K562 (cell line): Measurements from ENCODE around the gene CACNA2D3. TPM values are rescaled to one million over a fixed set of nuclear protein-coding genes. Genes with fewer than 3 reads are reported as not detected.

ENCODE experiments used
- ATAC-seq: fragments of 200-7000 bp; cut with Tn5 transposase; 3 replicates; pipeline ENCODE4 v1.9.1; 2020; ENCODE audit warnings: moderate library complexity
- BruUV-seq: library from RNA; stranded (reverse); fragments of 400-500 nt; replicated peaks from 2 replicates; lab custom pipeline; 2021; lab: Mats Ljungman, UMichigan
- CTCF ChIA-PET: fragments of 300-600 bp; formaldehyde crosslinking; extraction: SDS; loops from one replicate; lab custom pipeline; 2021; ENCODE audit warnings: low intra/inter-chr PET ratio; lab: Yijun Ruan, JAX
- POLR2A ChIA-PET: fragments of 300-600, 350-650 bp; sonication (Branson Sonifier 250); formaldehyde crosslinking; extraction: SDS; loops from one replicate; lab custom pipeline; 2021; ENCODE audit warnings: antibody characterized with exemption, inconsistent platforms; lab: Yijun Ruan, JAX
- DNase-seq, 4 experiments: peaks; one replicate each; pipeline versions ENCODE4 v3.0.0 to v3.0.0-alpha.2; 2011 to 2018; ENCODE audit warnings: low spot score in 3 of 4, mixed read lengths in 3 of 4; ENCODE audit errors: extremely low read depth in 1 of 4
- FAIRE-seq: peaks from 2 replicates; lab custom pipeline; 2011; peaks lifted over from hg19 to GRCh38; lab: Jason Lieb, UNC
- H2AFZ ChIP-seq: 2 replicates; pipeline ENCODE4 v1.6.0; 2011; ENCODE audit warnings: low read depth, low read length, control low read depth, inconsistent platforms
- H3K27ac ChIP-seq: fragments of 200-600 bp; 3 replicates; pipeline ENCODE4 v1.8.0; 2011; ENCODE audit warnings: low read depth, mild to moderate bottlenecking, control low read depth, inconsistent platforms, low read length, moderate library complexity, mixed read lengths; ENCODE audit errors: extremely low read depth
- H3K27me3 ChIP-seq, 2 experiments: fragments of 300-600 bp in 1 of 2; 2 replicates in 1 of 2; 3 replicates in 1 of 2; pipeline versions ENCODE4 v1.6.0 to v1.8.0; 2011; ENCODE audit warnings: inconsistent platforms in 2 of 2, low read length in 2 of 2, mild to moderate bottlenecking in 1 of 2, mixed read lengths in 1 of 2, moderate library complexity in 1 of 2; ENCODE audit not compliant: control insufficient read depth in 2 of 2, insufficient read depth in 2 of 2
- H3K36me3 ChIP-seq: fragments of 300-600 bp; 3 replicates; pipeline ENCODE4 v1.8.0; 2011; ENCODE audit warnings: mild to moderate bottlenecking, low read length, inconsistent platforms; ENCODE audit not compliant: control insufficient read depth, insufficient read depth
- H3K4me1 ChIP-seq, 2 experiments: fragments of 200-600 bp in 1 of 2; replicated peaks in 1 of 2; 2 replicates in 1 of 2; 3 replicates in 1 of 2; pipeline versions ENCODE4 v1.5.1 to v1.8.0; 2011; ENCODE audit warnings: inconsistent platforms in 2 of 2, low read length in 2 of 2, mild to moderate bottlenecking in 1 of 2, mixed read lengths in 1 of 2, moderate library complexity in 1 of 2; ENCODE audit not compliant: control insufficient read depth in 2 of 2, insufficient read depth in 2 of 2
- H3K4me2 ChIP-seq: 2 replicates; pipeline ENCODE4 v1.6.1; 2011; ENCODE audit warnings: low read length, control low read depth, inconsistent platforms, mixed read lengths; ENCODE audit not compliant: insufficient read depth
- H3K4me3 ChIP-seq: fragments of 200-600 bp; sonication (generic), shearing (Covaris generic); 2 replicates; pipeline ENCODE4 v1.5.1; 2016; ENCODE audit warnings: control low read depth, inconsistent platforms
- H3K79me2 ChIP-seq: fragments of 200-600 bp; 3 replicates; pipeline ENCODE4 v1.8.0; 2011; ENCODE audit warnings: low read length, inconsistent platforms; ENCODE audit not compliant: control insufficient read depth, insufficient read depth
- H3K9ac ChIP-seq, 2 experiments: 2 replicates each; pipeline versions ENCODE4 v1.6.0 to v1.6.1; 2011; ENCODE audit warnings: low read depth in 2 of 2, low read length in 2 of 2, control low read depth in 1 of 2, inconsistent platforms in 1 of 2, mild to moderate bottlenecking in 1 of 2, mixed read lengths in 1 of 2; ENCODE audit not compliant: insufficient read depth in 1 of 2
- H3K9me1 ChIP-seq: one replicate; pipeline ENCODE4 v1.6.0; 2011; ENCODE audit warnings: inconsistent platforms, mild to moderate bottlenecking, low read length, moderate library complexity; ENCODE audit not compliant: control insufficient read depth, insufficient read depth
- H3K9me3 ChIP-seq: replicated peaks from 2 replicates; pipeline ENCODE4 v1.5.1; 2011; ENCODE audit warnings: low read depth, low read length, inconsistent platforms; ENCODE audit not compliant: control insufficient read depth, insufficient read depth
- H4K20me1 ChIP-seq: replicated peaks from 2 replicates; pipeline ENCODE4 v1.6.1; 2011; ENCODE audit warnings: low read length, inconsistent platforms, mixed read lengths; ENCODE audit not compliant: control insufficient read depth, insufficient read depth
- BMI1 ChIP-seq: fragments of 150-350 bp; IDR thresholded peaks from 2 replicates; pipeline ENCODE4 v1.6.1; 2014; ENCODE audit warnings: low read length
- BRF2 ChIP-seq: IDR thresholded peaks from 3 replicates; pipeline ENCODE4 v1.6.1; 2011; ENCODE audit warnings: borderline replicate concordance, mild to moderate bottlenecking; ENCODE audit not compliant: insufficient read length, insufficient read depth
- C11orf30 ChIP-seq: fragments of 450-650 bp; IDR thresholded peaks from 2 replicates; pipeline ENCODE4 v1.6.1; 2016; ENCODE audit warnings: low read depth, mild to moderate bottlenecking
- CEBPB ChIP-seq: fragments of 450-650 bp; IDR thresholded peaks from 2 replicates; pipeline ENCODE4 v1.6.1; 2016; ENCODE audit warnings: missing genetic modification characterization, missing compliant biosample characterization
- FOXP1 ChIP-seq: sonication (generic); formaldehyde crosslinking; IDR thresholded peaks from 2 replicates; pipeline ENCODE4 v1.8.0; 2022; ENCODE audit warnings: mild to moderate bottlenecking, missing genetic modification reagents
- GTF2E2 ChIP-seq: fragments of 200-800 bp; sonication (Bioruptor generic); IDR thresholded peaks from 2 replicates; pipeline ENCODE4 v1.6.1; 2016; ENCODE audit warnings: missing genetic modification characterization, missing compliant biosample characterization
- KLF16 ChIP-seq: IDR thresholded peaks from 2 replicates; pipeline ENCODE4 v1.6.1; 2016; ENCODE audit warnings: antibody characterized with exemption
- SAFB ChIP-seq: fragments of 200-400 bp; formaldehyde crosslinking; IDR thresholded peaks from 2 replicates; pipeline ENCODE4 v1.6.1; 2017; ENCODE audit warnings: low read depth, low read length, borderline replicate concordance
- TRIM28 ChIP-seq: fragments of 450-650 bp; IDR thresholded peaks from 2 replicates; pipeline ENCODE4 v1.6.1; 2017
- U2AF2 ChIP-seq: fragments of 200-400 bp; formaldehyde crosslinking; optimal IDR thresholded peaks from 2 replicates; pipeline ENCODE3; 2017; ENCODE audit warnings: low read depth, mild to moderate bottlenecking, low read length
- USF2 ChIP-seq: sonication (generic); formaldehyde crosslinking; IDR thresholded peaks from 2 replicates; pipeline ENCODE4 v1.5.0; 2020; ENCODE audit warnings: missing genetic modification reagents
- ZNF395 ChIP-seq: fragments of 200-800 bp; sonication (Bioruptor generic); IDR thresholded peaks from 2 replicates; pipeline ENCODE4 v1.6.1; 2017; ENCODE audit warnings: missing genetic modification characterization, missing compliant biosample characterization
- WGBS: fragments of 100-300 bp; shearing (Covaris generic); methylation state at CpG from one replicate; pipeline ENCODE4 v1.1.6; 2016; ENCODE audit warnings: low coverage, mixed read lengths; ENCODE audit not compliant: insufficient coverage; ENCODE audit errors: missing lambda C conversion rate; 5-methylcytosine and 5-hydroxymethylcytosine counted together
- in situ Hi-C: fragments of 300-500 bp; cut with MboI; formaldehyde crosslinking; loops from 4 replicates; pipeline ENCODE4 v1.15.0; 2018; ENCODE audit warnings: inconsistent platforms, mixed read lengths
- intact Hi-C: fragments of 100-400 bp; cut with micrococcal nuclease; formaldehyde crosslinking; loops from 2 replicates; pipeline ENCODE4 v1.14.2; 2022
- polyA plus RNA-seq, 8 experiments: library from polyadenylated mRNA; depleted of rRNA in 4 of 8; stranded (reverse) in 5 of 8; unstranded in 3 of 8; fragments of >200 nt; fragmentation: Nextera tagmentation in 2 of 8; fragmentation: Illumina TruSeq in 1 of 8; extraction: Ambion mirVana in 2 of 8; extraction: Trizol in 1 of 8; gene quantifications; 2 replicates each; pipeline versions ENCODE4 v1.2.1 to v1.2.3, GENCODE V29; 2011 to 2014; ENCODE audit warnings: inconsistent platforms in 1 of 8, missing spikeins in 1 of 8
- total RNA-seq, 7 experiments: library from RNA; depleted of rRNA in 6 of 7; stranded (reverse); fragments of >200 nt in 6 of 7; fragmentation: Illumina TruSeq in 2 of 7; extraction: Trizol in 2 of 7; gene quantifications; 2 replicates each; pipeline versions ENCODE4 v1.2.1 to v1.2.3, GENCODE V29; 2011 to 2021; ENCODE audit warnings: low replicate concordance in 1 of 7

CACNA2D3 gene
- total and polyA plus RNA-seq, 9 of the 15 experiments (the other 6 are each of a cell fraction or from before 2014, with no cell fraction given): 0.01 TPM; not detected in 8

- BruUV-seq: no TSS peak
- H2AFZ ChIP-seq: no peak overlapping the region
- POLR2A ChIA-PET: interaction anchor here (0.6 kb wide), 1 partner anchor 629 kb away, joined by 5 read pairs; no protein-coding TSS in a partner anchor
Measured at GRCh38 chr3:54909191-54909590, 786.8 kb downstream of the CACNA2D3 start.

GRCh38 chr3:54914180-54914579 lies 791.8 kb downstream of the CACNA2D3 start:
- H3K27me3 ChIP-seq: 0 out of 5 replicates have a peak, but pooled peaks cover 0 to 3% of the 10 kb centered on the region in 2 experiments
- no peaks in the 10 kb centered on the region for H3K36me3 ChIP-seq
- no peaks in the 10 kb centered on the region for H3K79me2 ChIP-seq
- intact Hi-C loops: no loop called here
- CTCF ChIA-PET: no interaction called here
- H3K27ac ChIP-seq: no peak overlapping the region
- BruUV-seq: no TSS peak
- no peaks in the 10 kb centered on the region for H3K9me1 ChIP-seq
- 0% methylated on average over 2 of the region's 2 CpGs for WGBS
- in situ Hi-C loops: no loop called here
- H3K9me3 ChIP-seq: no peaks in the 10 kb centered on the region
- H3K4me3 ChIP-seq: no peak overlapping the region
- H3K9ac ChIP-seq: no peak overlapping the region
- DNase-seq (no peak), ATAC-seq (no peak), FAIRE-seq (no peak)
- no peaks in the 10 kb centered on the region for H3K4me1 ChIP-seq
- no peak overlapping the region for H3K4me2 ChIP-seq
- POLR2A ChIA-PET: no interaction called here
- no peak overlapping the region for H2AFZ ChIP-seq
- H4K20me1 ChIP-seq: no peaks in the 10 kb centered on the region
- no peak for TF ChIP-seq U2AF2
- TF ChIP-seq ZNF395 (CRISPR knock-in tag): no peak
- no peak for TF ChIP-seq GTF2E2 (tag)
- no peak for TF ChIP-seq SAFB
- no peak for TF ChIP-seq C11orf30
- TF ChIP-seq KLF16: no peak
- TF ChIP-seq BRF2: no peak
- TF ChIP-seq TRIM28: no peak

More at GRCh38 chr3:54909191-54909590, 786.8 kb downstream of the CACNA2D3 start:
- Histone ChIP-seq H3K9me1 (no peaks in the 10 kb centered on the region), H3K27ac (no peak overlapping the region), H3K9me3 (no peaks in the 10 kb centered on the region), H3K79me2 (no peaks in the 10 kb centered on the region), H3K4me2 (no peak overlapping the region), H3K4me1 (no peaks in the 10 kb centered on the region), H3K9ac (no peak overlapping the region), H4K20me1 (no peaks in the 10 kb centered on the region), H3K27me3 (no peaks in the 10 kb centered on the region), H3K4me3 (no peak overlapping the region), H3K36me3 (no peaks in the 10 kb centered on the region)
- no peak for FAIRE-seq
- CTCF ChIA-PET: no interaction called here
- TF ChIP-seq FOXP1: no peak
- no peak for TF ChIP-seq USF2 (CRISPR knock-in tag)
- no peak for TF ChIP-seq BMI1
- no peak for TF ChIP-seq CEBPB
- WGBS: 0% methylated on average over 2 of the region's 2 CpGs
- in situ Hi-C loops (no loop called here), intact Hi-C loops (no loop called here)
- DNase-seq: no peak
- ATAC-seq: no peak
